ENCODE measurements around the gene DCAF12L2.

DNA sequence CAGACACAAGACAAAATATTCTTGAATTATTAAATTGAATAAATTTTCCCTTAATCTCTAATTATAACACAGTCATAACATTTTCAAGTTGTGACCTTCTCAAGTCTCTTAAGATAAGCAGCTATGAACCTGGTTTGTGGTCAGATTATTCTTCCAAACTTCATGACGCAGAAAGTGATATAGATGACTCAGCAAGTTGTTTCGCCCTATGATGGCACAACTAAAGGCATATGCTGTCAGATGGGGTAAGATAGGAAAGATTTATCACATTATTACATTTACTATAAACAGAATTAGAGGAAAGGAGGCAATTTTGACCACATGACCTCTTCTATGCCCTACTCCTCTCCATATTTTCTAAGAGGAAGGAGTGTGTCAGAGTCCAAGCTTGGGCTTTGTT, 4.6 kb upstream of the DCAF12L2 start:
- TF ChIP-seq GATA2 (IDR thresholded peaks at IDR 0.05; ENCODE audit: low read depth, low read length), result no peak
- TF ChIP-seq GATA3 (IDR thresholded peaks at IDR 0.05; ENCODE audit: low read depth, low read length), result no peak

Data from SH-SY5Y (cell line).